Measurements from ENCODE around the gene BOK.

GRCh38 chr2:241516520-241516965 lies 42.0 kb upstream of the BOK start:
- TF ChIP-seq CTCF (conservative IDR thresholded peaks at IDR 0.05 in 1 of 2, IDR thresholded peaks at IDR 0.05 in 1 of 2; ENCODE audit: low read depth in 1 of 2, low read length in 2 of 2) (no peak), EZH2 (IDR thresholded peaks at IDR 0.05; ENCODE audit: low read length, missing control alignments) (no peak)

All from fibroblast of lung (primary cell).